Activated CD4-positive, alpha-beta T cell treated with anti-CD3 and anti-CD28 coated beads, Interleukin-10, Interleukin-2, amounts not matched to agents 100 ng/mL and 50 ng/mL, durations not matched to agents 16 hours and 8 hours (primary cell): ENCODE measurements around the gene SALL4.
"Not testable (repeated sequence)": the region's sequence is repeated elsewhere in the genome, so short reads cannot be mapped to it uniquely, and the experiment has no call there.

ENCODE experiments used
- DNase-seq: peaks from one replicate; pipeline ENCODE4 v3.0.0-alpha.2; 2020

The SALL4 gene

GRCh38 chr20:51802170-51802751 lies at the start of gene SALL4:
SALL4 (minus strand) TSS chr20:51802521; CDS start chr20:51802408, 113 bp downstream.
- no peak for DNase-seq

GRCh38 chr20:51848346-51848745 lies 46.0 kb upstream of the SALL4 start:
- no peak for DNase-seq

GRCh38 chr20:51840865-51841264 lies 38.5 kb upstream of the SALL4 start:
- no peak for DNase-seq

GRCh38 chr20:51837876-51838420 lies 35.6 kb upstream of the SALL4 start:
- no peak for DNase-seq

GRCh38 chr20:51837436-51837835 lies 35.1 kb upstream of the SALL4 start:
- no peak for DNase-seq

GRCh38 chr20:51833326-51833725 lies 31.0 kb upstream of the SALL4 start:
- no peak for DNase-seq

- DNase-seq = no peak
These were observed 30.0 kb upstream of the SALL4 start for GRCh38 chr20:51832276-51832675.

- no peak for DNase-seq
These were observed 29.5 kb upstream of the SALL4 start for GRCh38 chr20:51831866-51832265.

- DNase-seq = no peak
These were observed 28.2 kb upstream of the SALL4 start for GRCh38 chr20:51830538-51830937.

GRCh38 chr20:51828762-51829161 lies 26.4 kb upstream of the SALL4 start:
- DNase-seq = no peak

- DNase-seq = no peak
These were observed 24.1 kb upstream of the SALL4 start for GRCh38 chr20:51826372-51826771.

- DNase-seq = no peak
These were observed 16.2 kb upstream of the SALL4 start for GRCh38 chr20:51818479-51819008.

GRCh38 chr20:51816856-51817255 lies 14.5 kb upstream of the SALL4 start:
- not testable (repeated sequence) for DNase-seq

- no peak for DNase-seq
These were observed 13.2 kb upstream of the SALL4 start for GRCh38 chr20:51815383-51816076.

- DNase-seq = no peak
These were observed 10.5 kb upstream of the SALL4 start for GRCh38 chr20:51812861-51813260.

GRCh38 chr20:51811514-51812128 lies 9.3 kb upstream of the SALL4 start:
- no peak for DNase-seq

- DNase-seq = no peak
These were observed 8.7 kb upstream of the SALL4 start for GRCh38 chr20:51811042-51811355.

GRCh38 chr20:51810155-51811041 lies 8.1 kb upstream of the SALL4 start:
- no peak for DNase-seq

- DNase-seq = no peak
These were observed 5.5 kb upstream of the SALL4 start for GRCh38 chr20:51807720-51808250.

- DNase-seq = no peak
These were observed 2.4 kb upstream of the SALL4 start for GRCh38 chr20:51804754-51805153.

GRCh38 chr20:51803148-51803854 lies 980 bp upstream of the SALL4 start:
- no peak for DNase-seq

GRCh38 chr20:51801823-51802123 lies 548 bp downstream of the SALL4 start:
- no peak for DNase-seq
